SK-N-SH treated with all-trans-retinoic acid at 6 μM for 48 hours (cell line): ENCODE measurements around the gene RREB1.

Experiments
- ATAC-seq: fragments of 200-7000 bp; cut with Tn5 transposase; 3 replicates; pipeline ENCODE4 v1.9.1; 2020; ENCODE audit warnings: mild to moderate bottlenecking, moderate library complexity
- ARNTL ChIP-seq: fragments of 450-650 bp; formaldehyde crosslinking; IDR thresholded peaks from 2 replicates; pipeline ENCODE4 v1.5.0; 2020; ENCODE audit warnings: low read depth, mild to moderate bottlenecking, moderate library complexity, borderline replicate concordance
- BACH2 ChIP-seq: fragments of 250-450 bp; sonication (Bioruptor Pico); IDR thresholded peaks from 2 replicates; pipeline ENCODE4 v1.9.0; 2021; ENCODE audit warnings: mild to moderate bottlenecking, borderline replicate concordance
- CREB5 ChIP-seq: fragments of 250-450 bp; sonication (Bioruptor Pico); IDR thresholded peaks from 2 replicates; pipeline ENCODE4 v1.5.1; 2020; ENCODE audit warnings: low read depth, mild to moderate bottlenecking, moderate library complexity
- CSDC2 ChIP-seq: fragments of 250-450 bp; sonication (Bioruptor Pico); IDR thresholded peaks from 2 replicates; pipeline ENCODE4 v1.5.0; 2020; ENCODE audit warnings: mild to moderate bottlenecking, moderate library complexity
- ESRRG ChIP-seq: fragments of 250-450 bp; sonication (Bioruptor Pico); IDR thresholded peaks from 2 replicates; pipeline ENCODE4 v1.6.1; 2021; ENCODE audit warnings: mild to moderate bottlenecking
- GLIS3 ChIP-seq: fragments of 250-450 bp; sonication (Bioruptor Pico); IDR thresholded peaks from 2 replicates; pipeline ENCODE4 v1.5.0; 2020; ENCODE audit warnings: mild to moderate bottlenecking, moderate library complexity
- OSR1 ChIP-seq: fragments of 250-450 bp; sonication (Bioruptor Pico); IDR thresholded peaks from 2 replicates; pipeline ENCODE4 v1.8.0; 2022; ENCODE audit warnings: moderate library complexity, mild to moderate bottlenecking, inconsistent platforms
- POU6F1 ChIP-seq: fragments of 250-450 bp; sonication (Bioruptor Pico); IDR thresholded peaks from 2 replicates; pipeline ENCODE4 v1.8.0; 2021; ENCODE audit warnings: low read depth, mild to moderate bottlenecking, moderate library complexity, borderline replicate concordance
- PPARA ChIP-seq: fragments of 250-450 bp; sonication (Bioruptor Pico); IDR thresholded peaks from 2 replicates; pipeline ENCODE4 v1.5.0; 2020; ENCODE audit warnings: mild to moderate bottlenecking, borderline replicate concordance
- RARB ChIP-seq: fragments of 250-450 bp; sonication (Bioruptor Pico); IDR thresholded peaks from 2 replicates; pipeline ENCODE4 v1.8.0; 2021; ENCODE audit warnings: mild to moderate bottlenecking, moderate library complexity
- SNAI2 ChIP-seq: fragments of 250-450 bp; sonication (Bioruptor Pico); IDR thresholded peaks from 2 replicates; pipeline ENCODE4 v1.5.0; 2020; ENCODE audit warnings: mild to moderate bottlenecking, moderate library complexity
- TCF4 ChIP-seq: fragments of 250-450 bp; sonication (Bioruptor Pico); IDR thresholded peaks from 2 replicates; pipeline ENCODE4 v1.8.0; 2021; ENCODE audit warnings: mild to moderate bottlenecking, moderate library complexity, borderline replicate concordance
- TOX ChIP-seq: fragments of 250-450 bp; sonication (Bioruptor Pico); IDR thresholded peaks from 2 replicates; pipeline ENCODE4 v1.8.0; 2021; ENCODE audit warnings: mild to moderate bottlenecking, moderate library complexity, borderline replicate concordance
- TSHZ2 ChIP-seq: fragments of 250-450 bp; sonication (Bioruptor Pico); IDR thresholded peaks from 2 replicates; pipeline ENCODE4 v1.5.0; 2020; ENCODE audit warnings: mild to moderate bottlenecking, moderate library complexity
- ZFP3 ChIP-seq: fragments of 250-450 bp; sonication (Bioruptor Pico); IDR thresholded peaks from 2 replicates; pipeline ENCODE4 v1.5.0; 2020; ENCODE audit warnings: mild to moderate bottlenecking, moderate library complexity
- ZFP30 ChIP-seq: fragments of 450-650 bp; formaldehyde crosslinking; IDR thresholded peaks from 2 replicates; pipeline ENCODE4 v1.5.0; 2022; ENCODE audit warnings: mild to moderate bottlenecking, moderate library complexity
- ZNF565 ChIP-seq: fragments of 450-650 bp; formaldehyde crosslinking; conservative IDR thresholded peaks from 2 replicates; pipeline ENCODE4 v1.5.0; 2020; ENCODE audit warnings: low read depth, mild to moderate bottlenecking, moderate library complexity
- ZNF70 ChIP-seq: fragments of 450-650 bp; formaldehyde crosslinking; IDR thresholded peaks from 2 replicates; pipeline ENCODE4 v1.5.0; 2020; ENCODE audit warnings: mild to moderate bottlenecking, moderate library complexity
- ZNF8 ChIP-seq: fragments of 450-650 bp; formaldehyde crosslinking; IDR thresholded peaks from 2 replicates; pipeline ENCODE4 v1.5.0; 2020; ENCODE audit warnings: mild to moderate bottlenecking, moderate library complexity
- TF ChIP-seq, protein P1 (sequence below): fragments of 250-450 bp; sonication (Bioruptor Pico); IDR thresholded peaks from 2 replicates; pipeline ENCODE4 v1.5.1; 2021; ENCODE audit warnings: mild to moderate bottlenecking, moderate library complexity

Gene RREB1

DNA sequence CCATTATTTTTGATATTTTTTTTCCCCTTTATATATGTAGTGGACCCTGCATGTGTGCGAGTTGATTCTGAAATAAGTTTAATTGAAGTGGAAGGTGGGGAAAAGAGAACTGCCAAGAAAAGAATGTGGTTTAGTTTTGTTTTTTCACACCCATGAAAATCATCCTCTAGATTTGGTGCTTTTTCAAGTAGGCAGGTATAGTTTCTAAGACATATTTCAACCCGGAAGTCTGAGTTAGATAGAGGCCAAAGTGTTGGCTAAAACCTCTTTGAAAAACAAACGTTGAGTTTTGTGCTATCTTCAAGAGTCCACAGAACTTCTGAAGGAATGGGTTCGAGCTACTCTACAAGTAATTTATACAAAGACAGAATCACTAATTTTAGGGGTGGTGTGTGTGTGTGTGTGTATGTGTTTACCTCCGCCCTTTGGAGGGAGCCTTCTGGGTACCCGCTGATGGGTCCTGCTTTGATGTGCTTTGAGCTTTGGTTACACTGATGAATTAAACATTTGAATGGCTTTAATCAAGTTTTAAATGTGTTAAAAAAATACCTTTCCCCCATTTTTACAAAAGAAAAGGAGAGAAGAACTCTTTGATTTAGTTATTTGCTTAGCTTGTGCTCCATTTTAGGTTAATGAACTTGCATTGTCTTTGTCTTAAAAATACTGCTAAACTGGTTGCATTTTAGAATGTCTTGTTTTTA is 2.5 kb downstream of the RREB1 start:
- TF ChIP-seq ARNTL (CRISPR knock-in tag) (no peak), TSHZ2 (CRISPR knock-in tag) (no peak), CSDC2 (CRISPR knock-in tag) (no peak), ESRRG (CRISPR knock-in tag) (no peak), ZNF8 (CRISPR knock-in tag) (no peak)
- ATAC-seq = no peak

GRCh38 chr6:7111095-7111690 is 3.4 kb downstream of the RREB1 start:
- no peak for ATAC-seq
- TF ChIP-seq CSDC2 (CRISPR knock-in tag) (no peak), TCF4 (no peak), ESRRG (CRISPR knock-in tag) (no peak), ZFP3 (CRISPR knock-in tag) (no peak), ARNTL (CRISPR knock-in tag) (no peak), POU6F1 (CRISPR knock-in tag) (no peak), BACH2 (CRISPR knock-in tag) (no peak), PPARA (CRISPR knock-in tag) (no peak), ZFP30 (CRISPR knock-in tag) (no peak), RARB (no peak), OSR1 (CRISPR knock-in tag) (no peak), ZNF70 (CRISPR knock-in tag) (no peak), TSHZ2 (CRISPR knock-in tag) (no peak), SNAI2 (CRISPR knock-in tag) (no peak), TOX (CRISPR knock-in tag) (no peak), ZNF565 (CRISPR knock-in tag) (no peak)
- TF ChIP-seq, protein P1, sequence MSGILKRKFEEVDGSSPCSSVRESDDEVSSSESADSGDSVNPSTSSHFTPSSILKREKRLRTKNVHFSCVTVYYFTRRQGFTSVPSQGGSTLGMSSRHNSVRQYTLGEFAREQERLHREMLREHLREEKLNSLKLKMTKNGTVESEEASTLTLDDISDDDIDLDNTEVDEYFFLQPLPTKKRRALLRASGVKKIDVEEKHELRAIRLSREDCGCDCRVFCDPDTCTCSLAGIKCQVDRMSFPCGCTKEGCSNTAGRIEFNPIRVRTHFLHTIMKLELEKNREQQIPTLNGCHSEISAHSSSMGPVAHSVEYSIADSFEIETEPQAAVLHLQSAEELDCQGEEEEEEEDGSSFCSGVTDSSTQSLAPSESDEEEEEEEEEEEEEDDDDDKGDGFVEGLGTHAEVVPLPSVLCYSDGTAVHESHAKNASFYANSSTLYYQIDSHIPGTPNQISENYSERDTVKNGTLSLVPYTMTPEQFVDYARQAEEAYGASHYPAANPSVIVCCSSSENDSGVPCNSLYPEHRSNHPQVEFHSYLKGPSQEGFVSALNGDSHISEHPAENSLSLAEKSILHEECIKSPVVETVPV (CRISPR knock-in tag) = no peak

DNA sequence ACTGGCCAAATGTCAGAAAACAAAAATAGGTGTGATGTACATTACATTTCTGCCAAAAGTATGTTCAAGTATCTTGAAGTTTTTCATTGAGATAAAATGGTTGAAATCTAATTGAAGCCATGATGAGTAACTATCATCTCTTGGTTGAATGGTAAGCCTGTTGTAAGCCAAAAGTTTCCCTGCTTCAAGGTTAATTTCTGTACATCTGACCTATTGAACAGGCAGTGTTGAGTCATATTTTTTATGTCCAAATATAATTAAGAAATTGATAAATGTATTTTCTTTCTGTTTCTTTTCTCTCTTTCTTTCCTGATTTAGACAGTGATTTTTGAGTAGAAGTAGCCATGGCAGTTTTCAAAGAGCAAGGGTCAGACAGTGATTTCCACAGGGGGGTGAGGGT is 4.4 kb downstream of the RREB1 start:
- no peak for ATAC-seq
- TF ChIP-seq BACH2 (CRISPR knock-in tag) = no peak
- no peak for TF ChIP-seq ZFP3 (CRISPR knock-in tag)
- TF ChIP-seq GLIS3 (CRISPR knock-in tag) = no peak
- no peak for TF ChIP-seq RARB
- TF ChIP-seq, protein P1 (CRISPR knock-in tag) = no peak
- TF ChIP-seq CREB5 = no peak
- TF ChIP-seq POU6F1 (CRISPR knock-in tag) = no peak
- TF ChIP-seq SNAI2 (CRISPR knock-in tag) = no peak
- TF ChIP-seq ARNTL (CRISPR knock-in tag) = no peak
- no peak for TF ChIP-seq ZNF70 (CRISPR knock-in tag)
